Stimulated activated effector memory CD8-positive, alpha-beta T cell treated with anti-CD3 and anti-CD28 coated beads, Interleukin-12 subunit alpha, Interleukin-12 subunit beta, amount 100 ng/mL, for 72 hours (primary cell): Measurements from ENCODE around the gene FOXJ2.

Experiments used
- ATAC-seq: fragments of 150-1000 bp; cut with Tn5 transposase; 2 replicates; pipeline ENCODE4 v1.10.0; 2021
- DNase-seq, 2 donors: peaks; one replicate each; pipeline ENCODE4 v3.0.0; 2021 to 2022; ENCODE audit warnings: low spot score in 2 of 2
- H3K27ac Mint-ChIP-seq: one replicate; pipeline ENCODE4 v1.8.0; 2022; ENCODE audit warnings: mild to moderate bottlenecking, mixed read lengths
- H3K36me3 Mint-ChIP-seq: one replicate; pipeline ENCODE4 v1.8.0; 2022; ENCODE audit warnings: mild to moderate bottlenecking, mixed read lengths
- H3K4me1 Mint-ChIP-seq: one replicate; pipeline ENCODE4 v1.8.0; 2022; ENCODE audit warnings: mixed read lengths
- H3K4me3 Mint-ChIP-seq: one replicate; pipeline ENCODE4 v1.8.0; 2022; ENCODE audit warnings: mild to moderate bottlenecking, mixed read lengths
- H3K9me3 Mint-ChIP-seq: one replicate; pipeline ENCODE4 v1.8.0; 2022; ENCODE audit warnings: mixed read lengths

Gene FOXJ2

GRCh38 chr12:8037947-8038346 is 5.4 kb downstream of the FOXJ2 start:
- Mint-ChIP-seq H3K4me1 (peaks cover 61% of the 10 kb centered on the region), H3K27ac (peak overlapping the region; percentile 82), H3K36me3 (peaks cover 45% of the 10 kb centered on the region), H3K4me3 (peak overlapping the region; percentile 48), H3K9me3 (no peaks in the 10 kb centered on the region)
- DNase-seq: no peak
- ATAC-seq: no peak

GRCh38 chr12:8038659-8039114 is 6.2 kb downstream of the FOXJ2 start:
- Mint-ChIP-seq H3K27ac (peak overlapping the region; percentile 82), H3K4me1 (peaks cover 56% of the 10 kb centered on the region), H3K4me3 (peak overlapping the region; percentile 48), H3K9me3 (no peaks in the 10 kb centered on the region), H3K36me3 (peaks cover 49% of the 10 kb centered on the region)
- ATAC-seq: peak; percentile 78
- DNase-seq: no peak

GRCh38 chr12:8040791-8041190 is 8.3 kb downstream of the FOXJ2 start:
- H3K9me3 Mint-ChIP-seq: no peaks in the 10 kb centered on the region
- H3K36me3 Mint-ChIP-seq: peaks cover 68% of the 10 kb centered on the region
- H3K27ac Mint-ChIP-seq: no peak overlapping the region
- H3K4me3 Mint-ChIP-seq: no peak overlapping the region
- DNase-seq (no peak), ATAC-seq (no peak)
- peaks cover 36% of the 10 kb centered on the region for H3K4me1 Mint-ChIP-seq

- Mint-ChIP-seq H3K36me3 (peaks cover 99% of the 10 kb centered on the region), H3K4me3 (no peak overlapping the region)
Observed at GRCh38 chr12:8045952-8046944, 13.7 kb downstream of the FOXJ2 start.

GRCh38 chr12:8047842-8048241 is 15.3 kb downstream of the FOXJ2 start:
- no peak overlapping the region for H3K4me3 Mint-ChIP-seq
- peaks cover 99% of the 10 kb centered on the region for H3K36me3 Mint-ChIP-seq
- H3K27ac Mint-ChIP-seq: peak overlapping the region; percentile 23

More at GRCh38 chr12:8045952-8046944, 13.7 kb downstream of the FOXJ2 start:
- Mint-ChIP-seq H3K27ac (no peak overlapping the region), H3K9me3 (no peaks in the 10 kb centered on the region), H3K4me1 (peaks cover 19% of the 10 kb centered on the region)
- peak; percentile 64 to 88 for DNase-seq
- peak; percentile 60 for ATAC-seq

GRCh38 chr12:8048906-8049305 is 16.4 kb downstream of the FOXJ2 start:
- Mint-ChIP-seq H3K4me3 (no peak overlapping the region), H3K36me3 (peaks cover 99% of the 10 kb centered on the region), H3K27ac (peak overlapping the region; percentile 23), H3K9me3 (no peaks in the 10 kb centered on the region), H3K4me1 (peaks cover 19% of the 10 kb centered on the region)
- no peak for DNase-seq
- peak; percentile 51 for ATAC-seq

More at GRCh38 chr12:8047842-8048241, 15.3 kb downstream of the FOXJ2 start:
- ATAC-seq (no peak), DNase-seq (no peak)
- H3K9me3 Mint-ChIP-seq: no peaks in the 10 kb centered on the region
- peaks cover 19% of the 10 kb centered on the region for H3K4me1 Mint-ChIP-seq

DNA sequence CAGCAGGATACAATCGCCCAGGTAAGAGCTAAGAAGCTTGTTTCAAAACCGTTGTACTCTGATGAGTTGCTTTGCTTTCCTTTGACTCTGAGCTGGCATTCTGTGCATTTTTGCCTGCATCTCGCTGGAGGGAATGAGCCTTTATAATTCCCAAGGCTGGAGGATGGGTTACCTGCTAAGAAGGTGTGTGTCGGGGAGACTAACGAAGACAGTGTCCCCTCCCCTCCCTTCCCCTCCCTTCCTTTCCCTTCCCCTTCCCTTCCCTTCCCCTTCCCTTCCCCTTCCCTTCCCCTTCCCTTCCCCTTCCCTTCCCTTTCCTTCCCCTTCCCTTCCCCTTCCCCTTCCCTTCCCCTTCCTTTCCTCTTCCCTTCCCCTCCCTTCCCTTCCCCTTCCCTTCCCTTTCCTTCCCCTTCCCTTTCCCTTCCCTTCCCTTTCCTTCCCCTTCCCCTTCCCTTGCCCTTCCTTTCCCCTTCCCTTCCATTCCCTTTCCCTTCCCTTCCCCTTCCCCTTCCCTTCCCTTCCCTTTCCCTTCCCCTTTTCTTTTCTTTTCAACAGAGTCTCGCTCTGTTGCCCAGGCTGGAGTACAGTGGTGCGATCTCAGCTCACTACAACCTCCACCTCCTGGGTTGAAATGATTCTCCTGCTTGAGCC is 18.2 kb downstream of the FOXJ2 start:
- H3K4me3 Mint-ChIP-seq: no peak overlapping the region
- DNase-seq (no peak), ATAC-seq (no peak)
- H3K4me1 Mint-ChIP-seq: peaks cover 19% of the 10 kb centered on the region
- H3K9me3 Mint-ChIP-seq: no peaks in the 10 kb centered on the region
- H3K36me3 Mint-ChIP-seq: peaks cover 87% of the 10 kb centered on the region
- H3K27ac Mint-ChIP-seq: no peak overlapping the region

GRCh38 chr12:8052679-8053078 is 20.2 kb downstream of the FOXJ2 start:
- no peak for ATAC-seq
- DNase-seq: no peak
- no peaks in the 10 kb centered on the region for H3K9me3 Mint-ChIP-seq
- peaks cover 67% of the 10 kb centered on the region for H3K36me3 Mint-ChIP-seq
- peaks cover 22% of the 10 kb centered on the region for H3K4me1 Mint-ChIP-seq
- H3K4me3 Mint-ChIP-seq: no peak overlapping the region
- H3K27ac Mint-ChIP-seq: no peak overlapping the region

DNA sequence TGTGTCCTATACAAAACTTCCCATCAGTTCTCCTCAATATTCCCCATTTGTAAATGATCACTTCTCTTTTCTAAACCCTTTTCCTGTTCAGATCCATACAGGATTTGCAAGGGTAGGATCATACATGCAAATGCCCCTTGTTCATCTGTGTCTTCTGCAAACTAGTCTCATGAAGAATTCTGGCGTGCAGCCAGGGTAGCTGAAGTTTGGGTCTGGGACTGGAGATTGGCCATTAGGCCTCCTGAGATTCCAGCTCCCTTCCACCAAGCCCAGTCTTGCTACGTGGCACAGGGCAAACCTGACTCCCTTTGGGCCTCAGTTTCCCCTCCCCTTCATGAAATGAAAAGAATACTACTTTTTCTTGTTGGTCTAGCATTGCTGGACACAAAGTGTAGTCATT is 22.3 kb downstream of the FOXJ2 start:
- Mint-ChIP-seq H3K27ac (no peak overlapping the region), H3K4me3 (no peak overlapping the region), H3K36me3 (peaks cover 46% of the 10 kb centered on the region), H3K9me3 (no peaks in the 10 kb centered on the region), H3K4me1 (peaks cover 21% of the 10 kb centered on the region)
- DNase-seq: no peak
- ATAC-seq: no peak

DNA sequence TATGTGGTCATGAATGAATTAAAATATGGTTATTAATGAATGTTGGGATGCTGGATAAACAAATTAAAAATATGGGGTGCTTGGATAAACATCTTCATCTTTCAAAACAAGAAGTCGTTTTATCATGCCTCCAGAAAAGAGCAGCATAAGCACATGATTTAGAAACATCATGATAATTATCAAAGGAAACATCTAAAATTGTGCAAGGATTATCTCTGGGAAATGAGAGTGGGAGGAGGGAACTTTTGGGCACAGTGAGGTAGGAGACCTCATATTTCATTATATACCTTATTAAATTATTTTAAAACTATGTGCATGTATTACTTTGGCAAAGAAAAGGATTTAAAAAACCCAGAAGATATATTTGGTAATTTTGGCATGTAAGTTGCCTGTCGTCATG is 24.8 kb downstream of the FOXJ2 start:
- H3K4me1 Mint-ChIP-seq: peaks cover 26% of the 10 kb centered on the region
- H3K27ac Mint-ChIP-seq: peak overlapping the region; percentile 66
- peaks cover 22% of the 10 kb centered on the region for H3K36me3 Mint-ChIP-seq
- ATAC-seq: no peak
- H3K4me3 Mint-ChIP-seq: no peak overlapping the region
- DNase-seq: no peak
- H3K9me3 Mint-ChIP-seq: no peaks in the 10 kb centered on the region

GRCh38 chr12:8057839-8058238 is 25.3 kb downstream of the FOXJ2 start:
- no peak overlapping the region for H3K4me3 Mint-ChIP-seq
- peak overlapping the region; percentile 66 for H3K27ac Mint-ChIP-seq

DNA sequence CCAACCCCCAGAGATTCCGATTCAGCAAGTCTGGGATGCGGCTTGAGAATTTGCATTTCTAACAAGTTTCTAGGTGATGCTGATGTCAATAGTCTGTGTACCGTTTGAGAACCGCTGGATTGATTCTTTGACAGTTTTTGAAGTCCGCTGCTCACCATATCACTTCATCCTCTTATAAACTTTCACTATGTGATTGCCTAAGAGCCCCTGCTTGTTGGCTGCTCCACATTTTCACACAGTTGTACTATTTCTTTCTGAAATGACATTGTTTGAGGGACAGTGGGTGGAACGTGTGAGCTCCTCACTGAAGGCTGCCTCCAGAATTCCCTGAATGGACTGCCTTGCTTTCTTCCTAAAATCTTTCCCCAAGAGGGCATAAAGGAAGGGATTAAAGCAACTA is 26.0 kb downstream of the FOXJ2 start:
- H3K36me3 Mint-ChIP-seq: peaks cover 10% of the 10 kb centered on the region
- peak overlapping the region; percentile 66 for H3K27ac Mint-ChIP-seq
- no peaks in the 10 kb centered on the region for H3K9me3 Mint-ChIP-seq
- no peak for DNase-seq
- no peak for ATAC-seq
- H3K4me3 Mint-ChIP-seq: no peak overlapping the region
- peaks cover 26% of the 10 kb centered on the region for H3K4me1 Mint-ChIP-seq

More at GRCh38 chr12:8057839-8058238, 25.3 kb downstream of the FOXJ2 start:
- ATAC-seq (peak; percentile 63), DNase-seq (no peak)
- Mint-ChIP-seq H3K36me3 (peaks cover 16% of the 10 kb centered on the region), H3K9me3 (no peaks in the 10 kb centered on the region), H3K4me1 (peaks cover 26% of the 10 kb centered on the region)

- no peak for DNase-seq
- no peaks in the 10 kb centered on the region for H3K36me3 Mint-ChIP-seq
- no peak for ATAC-seq
- no peak overlapping the region for H3K4me3 Mint-ChIP-seq
- H3K9me3 Mint-ChIP-seq: no peaks in the 10 kb centered on the region
- H3K4me1 Mint-ChIP-seq: peaks cover 35% of the 10 kb centered on the region
- H3K27ac Mint-ChIP-seq: peak overlapping the region; percentile 57
Observed at GRCh38 chr12:8064131-8064530, 31.6 kb downstream of the FOXJ2 start.

GRCh38 chr12:8065991-8066594 is 33.6 kb downstream of the FOXJ2 start, which contains the start of gene C3AR1:
C3AR1 (minus strand) TSS chr12:8066359; CDS start chr12:8060185, 6,174 bp downstream.
- H3K36me3 Mint-ChIP-seq: no peaks in the 10 kb centered on the region
- peak; percentile 14 to 58 for DNase-seq
- H3K4me1 Mint-ChIP-seq: peaks cover 35% of the 10 kb centered on the region
- peak within 1 kb of the TSS; percentile 57 for H3K27ac Mint-ChIP-seq
- peak within 1 kb of the TSS; percentile 56 for H3K4me3 Mint-ChIP-seq
- peak; percentile 100 for ATAC-seq
- no peaks in the 10 kb centered on the region for H3K9me3 Mint-ChIP-seq

DNA sequence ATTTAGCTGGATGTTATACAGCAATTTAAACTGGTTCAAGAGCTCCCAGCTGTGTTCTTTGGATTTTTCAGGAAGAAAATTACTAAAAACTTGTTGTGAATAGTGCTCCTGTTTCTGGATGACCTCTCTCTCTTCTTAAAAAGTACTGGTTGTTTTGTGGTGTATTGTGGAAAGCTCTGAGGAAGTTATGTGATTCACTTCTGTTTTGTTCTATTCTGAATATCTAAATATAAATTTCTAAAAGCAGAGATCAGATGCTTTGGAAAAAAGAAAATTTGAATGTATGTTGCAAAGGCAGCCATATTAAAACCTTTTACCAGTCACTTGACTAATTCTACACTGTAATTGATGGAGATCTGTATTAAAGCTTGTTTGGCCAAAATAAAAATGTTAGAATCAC is 37.1 kb downstream of the FOXJ2 start:
- Mint-ChIP-seq H3K4me3 (no peak overlapping the region), H3K27ac (no peak overlapping the region), H3K9me3 (no peaks in the 10 kb centered on the region), H3K36me3 (no peaks in the 10 kb centered on the region), H3K4me1 (peaks cover 28% of the 10 kb centered on the region)
- ATAC-seq (no peak), DNase-seq (no peak)
